ENCODE measurements around the gene CACNA1I.

The CACNA1I gene

DNA sequence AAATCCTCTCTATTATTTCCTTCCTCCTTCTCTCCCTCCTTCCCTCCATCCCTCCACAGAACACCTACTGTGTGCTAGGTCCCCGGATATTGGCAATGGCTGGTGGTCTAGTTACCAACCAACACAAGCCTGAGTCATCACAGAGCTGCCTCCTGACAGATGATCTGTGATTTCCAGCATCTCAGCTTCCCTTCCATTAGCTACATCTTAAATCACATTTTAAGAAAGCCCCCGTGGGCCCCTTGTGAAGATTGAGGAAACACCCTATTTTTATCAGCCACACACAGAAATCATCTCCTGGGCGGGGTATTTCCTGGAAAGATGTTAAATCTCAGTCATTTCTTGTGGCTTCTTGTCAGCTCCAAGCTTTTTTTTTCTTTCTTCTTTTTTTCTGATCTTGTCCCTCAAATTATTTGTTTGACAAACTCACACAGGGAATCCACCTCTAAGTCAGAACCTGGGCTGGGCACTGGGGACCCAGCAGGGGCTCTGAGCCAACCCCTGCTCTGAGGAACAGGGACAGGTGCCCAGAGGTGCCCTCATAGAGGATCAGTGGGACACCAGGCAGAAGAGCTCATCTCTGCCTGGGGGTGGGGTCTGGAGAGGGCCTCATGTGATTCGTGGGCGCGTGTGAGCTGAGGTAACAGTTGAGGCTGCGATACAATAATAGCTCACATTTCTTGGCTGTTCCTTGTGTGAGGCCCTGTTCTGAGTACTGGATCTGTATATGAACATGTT lies 42.4 kb downstream of the CACNA1I start:
- no peak for TF ChIP-seq ZBTB7A (IDR thresholded peaks at IDR 0.05; ENCODE audit: low read depth)
- TF ChIP-seq, protein P1, sequence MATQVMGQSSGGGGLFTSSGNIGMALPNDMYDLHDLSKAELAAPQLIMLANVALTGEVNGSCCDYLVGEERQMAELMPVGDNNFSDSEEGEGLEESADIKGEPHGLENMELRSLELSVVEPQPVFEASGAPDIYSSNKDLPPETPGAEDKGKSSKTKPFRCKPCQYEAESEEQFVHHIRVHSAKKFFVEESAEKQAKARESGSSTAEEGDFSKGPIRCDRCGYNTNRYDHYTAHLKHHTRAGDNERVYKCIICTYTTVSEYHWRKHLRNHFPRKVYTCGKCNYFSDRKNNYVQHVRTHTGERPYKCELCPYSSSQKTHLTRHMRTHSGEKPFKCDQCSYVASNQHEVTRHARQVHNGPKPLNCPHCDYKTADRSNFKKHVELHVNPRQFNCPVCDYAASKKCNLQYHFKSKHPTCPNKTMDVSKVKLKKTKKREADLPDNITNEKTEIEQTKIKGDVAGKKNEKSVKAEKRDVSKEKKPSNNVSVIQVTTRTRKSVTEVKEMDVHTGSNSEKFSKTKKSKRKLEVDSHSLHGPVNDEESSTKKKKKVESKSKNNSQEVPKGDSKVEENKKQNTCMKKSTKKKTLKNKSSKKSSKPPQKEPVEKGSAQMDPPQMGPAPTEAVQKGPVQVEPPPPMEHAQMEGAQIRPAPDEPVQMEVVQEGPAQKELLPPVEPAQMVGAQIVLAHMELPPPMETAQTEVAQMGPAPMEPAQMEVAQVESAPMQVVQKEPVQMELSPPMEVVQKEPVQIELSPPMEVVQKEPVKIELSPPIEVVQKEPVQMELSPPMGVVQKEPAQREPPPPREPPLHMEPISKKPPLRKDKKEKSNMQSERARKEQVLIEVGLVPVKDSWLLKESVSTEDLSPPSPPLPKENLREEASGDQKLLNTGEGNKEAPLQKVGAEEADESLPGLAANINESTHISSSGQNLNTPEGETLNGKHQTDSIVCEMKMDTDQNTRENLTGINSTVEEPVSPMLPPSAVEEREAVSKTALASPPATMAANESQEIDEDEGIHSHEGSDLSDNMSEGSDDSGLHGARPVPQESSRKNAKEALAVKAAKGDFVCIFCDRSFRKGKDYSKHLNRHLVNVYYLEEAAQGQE (IDR thresholded peaks at IDR 0.05; ENCODE audit: low read depth), result no peak
- TF ChIP-seq, protein P2, sequence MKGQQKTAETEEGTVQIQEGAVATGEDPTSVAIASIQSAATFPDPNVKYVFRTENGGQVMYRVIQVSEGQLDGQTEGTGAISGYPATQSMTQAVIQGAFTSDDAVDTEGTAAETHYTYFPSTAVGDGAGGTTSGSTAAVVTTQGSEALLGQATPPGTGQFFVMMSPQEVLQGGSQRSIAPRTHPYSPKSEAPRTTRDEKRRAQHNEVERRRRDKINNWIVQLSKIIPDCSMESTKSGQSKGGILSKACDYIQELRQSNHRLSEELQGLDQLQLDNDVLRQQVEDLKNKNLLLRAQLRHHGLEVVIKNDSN (IDR thresholded peaks at IDR 0.05), result no peak
- no peak for TF ChIP-seq FOXM1 (IDR thresholded peaks at IDR 0.05; ENCODE audit: borderline replicate concordance, low read depth)
- no peak for TF ChIP-seq TEAD4 (IDR thresholded peaks at IDR 0.05)
- TF ChIP-seq RAD21 (IDR thresholded peaks at IDR 0.05; ENCODE audit: low read depth), result no peak
- no peak for TF ChIP-seq NFIC (IDR thresholded peaks at IDR 0.05)
- TF ChIP-seq, protein P3, sequence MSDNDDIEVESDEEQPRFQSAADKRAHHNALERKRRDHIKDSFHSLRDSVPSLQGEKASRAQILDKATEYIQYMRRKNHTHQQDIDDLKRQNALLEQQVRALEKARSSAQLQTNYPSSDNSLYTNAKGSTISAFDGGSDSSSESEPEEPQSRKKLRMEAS (IDR thresholded peaks at IDR 0.05), result no peak
- no peak for TF ChIP-seq TAF1 (IDR thresholded peaks at IDR 0.05; ENCODE audit: low read depth)
- no peak for TF ChIP-seq EGR1 (IDR thresholded peaks at IDR 0.05)
- TF ChIP-seq CEBPB (IDR thresholded peaks at IDR 0.05), result no peak
- no peak for TF ChIP-seq EP300 (IDR thresholded peaks at IDR 0.05; ENCODE audit: borderline replicate concordance)
- no peak for TF ChIP-seq YY1 (IDR thresholded peaks at IDR 0.05; ENCODE audit: low read depth)
- TF ChIP-seq TCF12 (IDR thresholded peaks at IDR 0.05; ENCODE audit: low read depth), result no peak
- TF ChIP-seq CREB1 (IDR thresholded peaks at IDR 0.05; ENCODE audit: low read depth), result no peak

DNA sequence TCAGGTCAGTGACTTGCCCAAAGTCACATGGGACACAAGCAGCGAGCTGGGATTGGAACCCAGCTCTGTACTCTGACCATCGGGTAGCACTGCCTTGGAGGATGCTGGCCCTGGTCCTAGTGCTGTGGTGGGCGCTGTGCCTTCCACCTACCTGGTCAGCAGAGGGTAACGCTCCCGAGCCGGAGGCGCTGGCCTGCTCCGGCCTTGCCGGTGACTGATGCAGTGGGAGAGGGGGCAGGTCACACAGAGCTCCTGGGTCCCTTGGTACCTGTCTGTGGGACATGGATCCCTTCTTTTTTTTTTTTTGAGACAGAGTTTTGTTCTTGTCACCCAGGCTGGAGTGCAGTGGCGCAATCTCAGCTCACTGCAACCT lies 43.0 kb downstream of the CACNA1I start:
- TF ChIP-seq, protein P3 (IDR thresholded peaks at IDR 0.05), result no peak

DNA sequence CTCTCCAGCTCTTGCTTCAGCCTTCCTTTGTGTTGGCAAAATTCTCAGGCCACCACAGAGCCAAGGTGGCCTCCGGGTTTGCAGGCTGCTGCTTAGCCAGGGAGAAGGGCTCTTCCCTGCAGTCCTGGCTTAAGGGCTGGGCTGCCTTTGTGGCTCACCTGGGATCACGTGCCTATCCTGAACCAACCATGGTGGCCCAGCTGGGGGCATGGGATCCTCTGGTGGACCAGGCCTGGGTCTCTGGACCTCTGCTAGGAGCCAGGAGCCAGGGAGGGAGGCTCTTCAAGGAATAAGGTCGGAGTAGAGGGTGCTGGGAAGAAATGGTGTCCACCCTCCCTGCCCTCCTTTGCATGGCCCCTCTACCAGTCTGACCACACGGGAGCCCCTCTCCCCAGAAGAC lies 43.9 kb downstream of the CACNA1I start:
- no peak for TF ChIP-seq TEAD4 (IDR thresholded peaks at IDR 0.05)
- TF ChIP-seq, protein P2 (IDR thresholded peaks at IDR 0.05), result 0 out of 2 replicates have a peak, but pooled peaks have one; percentile 39

DNA sequence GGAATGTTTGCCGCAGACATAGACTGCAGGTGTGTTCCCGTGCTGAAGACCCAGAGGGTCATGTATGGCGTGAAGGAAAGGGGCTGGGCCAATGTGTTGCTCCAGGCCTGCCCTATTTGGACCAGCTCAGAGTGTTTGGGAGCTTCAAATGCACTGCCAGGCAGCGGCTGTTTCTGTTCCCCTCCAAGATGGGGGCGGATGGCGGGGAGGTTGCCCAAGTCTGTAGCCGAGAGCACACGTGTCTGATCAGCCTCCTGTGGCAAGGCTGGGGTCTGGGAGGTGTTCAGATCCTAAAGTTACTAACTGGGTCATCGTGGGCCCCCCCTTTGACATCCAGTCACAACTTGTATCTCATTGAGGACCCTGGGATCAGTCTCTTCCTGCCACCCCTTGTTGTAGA lies 45.5 kb downstream of the CACNA1I start:
- TF ChIP-seq CREB1 (IDR thresholded peaks at IDR 0.05; ENCODE audit: low read depth) (no peak), CEBPB (IDR thresholded peaks at IDR 0.05) (no peak), RAD21 (IDR thresholded peaks at IDR 0.05; ENCODE audit: low read depth) (no peak), EGR1 (IDR thresholded peaks at IDR 0.05) (no peak), EP300 (IDR thresholded peaks at IDR 0.05; ENCODE audit: borderline replicate concordance) (no peak), TCF12 (IDR thresholded peaks at IDR 0.05; ENCODE audit: low read depth) (no peak), FOXM1 (IDR thresholded peaks at IDR 0.05; ENCODE audit: borderline replicate concordance, low read depth) (no peak), NFIC (IDR thresholded peaks at IDR 0.05) (no peak), YY1 (IDR thresholded peaks at IDR 0.05; ENCODE audit: low read depth) (no peak), TAF1 (IDR thresholded peaks at IDR 0.05; ENCODE audit: low read depth) (no peak), TEAD4 (IDR thresholded peaks at IDR 0.05) (no peak), ZBTB7A (IDR thresholded peaks at IDR 0.05; ENCODE audit: low read depth) (no peak)
- TF ChIP-seq, protein P1 (IDR thresholded peaks at IDR 0.05; ENCODE audit: low read depth), result no peak
- TF ChIP-seq, protein P3 (IDR thresholded peaks at IDR 0.05), result no peak
- TF ChIP-seq, protein P2 (IDR thresholded peaks at IDR 0.05), result no peak

DNA sequence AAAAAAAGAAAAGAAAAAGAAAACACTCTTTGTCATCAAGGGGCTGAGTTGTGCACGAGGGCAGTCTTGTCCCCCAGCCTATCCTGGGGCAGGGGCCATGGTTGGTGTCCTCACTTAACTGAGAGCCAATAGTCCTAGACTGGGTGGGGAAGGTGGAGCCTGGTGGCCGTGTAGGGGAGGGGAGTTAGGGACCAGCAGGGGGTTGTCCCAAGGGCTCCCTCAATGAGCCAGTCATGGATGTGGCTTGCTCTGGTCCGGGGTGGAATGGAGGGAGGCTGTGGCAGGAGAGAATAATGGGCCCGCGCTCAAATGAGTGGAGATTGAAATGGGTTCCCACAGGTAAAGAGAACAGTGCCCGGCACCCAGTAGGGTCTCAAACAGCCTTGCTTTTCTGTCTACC lies 46.2 kb downstream of the CACNA1I start:
- TF ChIP-seq, protein P1 (IDR thresholded peaks at IDR 0.05; ENCODE audit: low read depth), result no peak
- TF ChIP-seq RAD21 (IDR thresholded peaks at IDR 0.05; ENCODE audit: low read depth), result no peak
- TF ChIP-seq CEBPB (IDR thresholded peaks at IDR 0.05), result no peak
- TF ChIP-seq YY1 (IDR thresholded peaks at IDR 0.05; ENCODE audit: low read depth), result no peak

Measured in Ishikawa (cell line).